RKO (cell line): ENCODE measurements around the gene GRPEL2.
"Not testable (repeated sequence)": the region's sequence is repeated elsewhere in the genome, so short reads cannot be mapped to it uniquely, and the experiment has no call there.

Experiments
- DNase-seq: peaks from one replicate; pipeline ENCODE4 v3.0.0-alpha.2; 2016; ENCODE audit warnings: low spot score

Gene GRPEL2

GRCh38 chr5:149376711-149377447 is 31.6 kb downstream of the GRPEL2 start:
- DNase-seq, result no peak

GRCh38 chr5:149378241-149378820 is 33.0 kb downstream of the GRPEL2 start:
- DNase-seq, result no peak

- no peak for DNase-seq
Observed at GRCh38 chr5:149379177-149379761, 34.0 kb downstream of the GRPEL2 start, which contains the start of gene IL17B. Gene IL17B (minus strand): TSS chr5:149379292. CDS start chr5:149379225, 67 bp downstream.

- DNase-seq, result no peak
Observed at GRCh38 chr5:149379818-149380374, 34.6 kb downstream of the GRPEL2 start.

- DNase-seq, result no peak
Observed at GRCh38 chr5:149380466-149381121, 35.3 kb downstream of the GRPEL2 start.

GRCh38 chr5:149381261-149381985 is 36.1 kb downstream of the GRPEL2 start:
- no peak for DNase-seq

GRCh38 chr5:149381986-149382338 is 36.7 kb downstream of the GRPEL2 start:
- peak; percentile 65 for DNase-seq

- DNase-seq, result no peak
Observed at GRCh38 chr5:149382517-149383220, 37.4 kb downstream of the GRPEL2 start.

GRCh38 chr5:149383399-149383798 is 38.1 kb downstream of the GRPEL2 start:
- no peak for DNase-seq

- no peak for DNase-seq
Observed at GRCh38 chr5:149386166-149386565, 40.9 kb downstream of the GRPEL2 start.

GRCh38 chr5:149387081-149387631 is 41.9 kb downstream of the GRPEL2 start:
- no peak for DNase-seq

- no peak for DNase-seq
Observed at GRCh38 chr5:149387982-149388381, 42.7 kb downstream of the GRPEL2 start.

GRCh38 chr5:149388498-149389190 is 43.3 kb downstream of the GRPEL2 start:
- DNase-seq, result no peak

GRCh38 chr5:149389552-149390495 is 44.5 kb downstream of the GRPEL2 start:
- no peak for DNase-seq

GRCh38 chr5:149391076-149391475 is 45.8 kb downstream of the GRPEL2 start:
- not testable (repeated sequence) for DNase-seq

- DNase-seq, result no peak
Observed at GRCh38 chr5:149391524-149391923, 46.2 kb downstream of the GRPEL2 start.

GRCh38 chr5:149392718-149393117 is 47.4 kb downstream of the GRPEL2 start:
- peak; percentile 29 for DNase-seq

- DNase-seq, result not testable (repeated sequence)
Observed at GRCh38 chr5:149394996-149395395, 49.7 kb downstream of the GRPEL2 start.

GRCh38 chr5:149397530-149397929 is 52.2 kb downstream of the GRPEL2 start:
- DNase-seq, result no peak
